NCI-H345 treated with DMSO at 0.1 percent for 48 hours (cell line): ENCODE results near the gene PCDHGA8.
"Not testable (repeated sequence)": the region's sequence is repeated elsewhere in the genome, so short reads cannot be mapped to it uniquely, and the experiment has no call there.

Experiments
- DNase-seq: peaks from one replicate; lab custom pipeline; 2025; ENCODE audit not compliant: unreplicated experiment; lab: John Stamatoyannopoulos, UW

Gene PCDHGA8

DNA sequence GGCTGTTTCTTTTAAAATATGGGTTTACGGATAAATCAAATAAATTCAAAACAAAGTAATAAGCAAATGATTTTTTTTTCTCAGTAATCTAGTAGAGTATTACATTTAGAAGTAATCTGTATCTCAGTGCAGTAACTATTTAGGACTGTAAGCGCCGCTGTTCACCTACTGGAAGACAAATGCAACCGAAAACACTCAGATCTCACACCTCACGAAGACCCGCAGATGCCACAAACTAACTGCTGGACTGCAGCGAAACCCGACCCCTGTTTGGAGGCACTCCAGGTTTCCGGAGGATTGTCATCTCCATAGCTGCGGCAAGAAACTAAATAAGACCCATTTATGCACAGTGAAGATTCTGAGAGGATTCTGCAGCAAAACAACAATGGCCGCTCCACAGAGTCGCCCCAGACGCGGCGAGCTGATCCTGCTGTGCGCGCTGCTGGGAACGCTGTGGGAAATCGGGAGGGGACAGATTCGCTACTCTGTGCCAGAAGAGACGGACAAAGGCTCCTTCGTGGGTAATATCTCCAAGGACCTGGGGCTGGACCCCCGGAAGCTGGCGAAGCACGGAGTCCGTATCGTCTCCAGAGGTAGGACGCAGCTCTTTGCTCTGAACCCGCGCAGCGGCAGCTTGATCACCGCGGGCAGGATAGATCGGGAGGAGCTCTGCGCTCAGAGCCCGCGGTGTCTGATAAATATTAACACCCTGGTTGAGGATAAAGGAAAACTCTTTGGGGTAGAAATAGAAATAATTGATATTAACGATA, at the start of gene PCDHGA8:
Gene PCDHGA8 (plus strand): TSS at position 205 of the 770 bp plus-strand sequence. CDS start 181 bp downstream, at position 386.
- DNase-seq: no peak

DNA sequence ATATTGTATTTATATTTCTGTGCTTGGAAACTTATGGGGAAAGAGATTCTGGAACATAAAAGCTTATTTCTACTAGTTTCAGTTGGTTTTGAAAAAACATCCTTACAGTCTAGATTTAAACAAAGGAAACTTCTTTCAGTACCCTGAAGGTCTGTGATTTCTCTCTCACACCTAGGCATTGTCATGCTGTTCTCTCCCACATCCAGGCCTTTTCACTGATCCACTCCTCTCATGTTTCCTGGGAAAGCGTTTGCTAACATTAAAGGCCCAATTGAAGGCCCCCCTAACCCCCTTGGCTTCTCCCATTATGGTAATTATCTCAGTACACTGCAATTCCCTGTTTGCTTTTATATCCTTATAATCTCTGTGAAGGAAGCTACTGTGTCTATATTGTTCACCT, 49.7 kb upstream of the PCDHGA8 start:
- DNase-seq: no peak

DNA sequence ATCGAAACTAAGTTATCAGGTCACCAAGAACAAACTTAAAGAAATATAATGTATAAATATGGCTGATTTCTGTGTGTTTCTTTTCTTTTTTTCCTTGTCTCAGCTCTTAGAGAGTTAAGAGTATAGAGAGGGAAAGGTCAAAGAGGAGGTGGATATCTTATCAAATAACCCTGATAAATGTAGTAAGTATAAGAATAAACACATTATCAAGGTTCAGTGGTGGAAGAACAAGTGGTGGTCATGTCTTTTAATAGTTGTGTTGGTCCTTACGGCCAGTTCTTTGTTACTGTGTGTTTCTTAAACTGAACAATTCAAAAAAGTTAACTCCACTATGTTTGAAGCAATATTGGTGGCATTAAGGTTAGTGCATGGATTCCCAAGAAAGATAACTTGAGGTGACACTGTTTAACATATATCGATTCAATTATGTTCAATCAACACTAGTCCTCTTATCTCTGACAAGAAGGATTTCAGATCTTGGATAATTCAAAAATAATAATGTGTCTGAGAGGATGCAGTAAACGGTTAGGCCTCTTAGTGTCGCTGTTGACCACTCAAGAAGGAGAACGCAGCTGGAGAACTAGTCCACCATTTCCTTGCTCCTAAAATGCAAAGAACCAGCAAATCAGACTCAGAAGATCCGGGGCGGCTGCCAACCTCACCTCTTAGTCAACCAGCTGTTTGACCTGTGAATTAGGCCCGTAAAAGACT, 49.0 kb upstream of the PCDHGA8 start, which contains the start of gene PCDHGA3:
Gene PCDHGA3 (plus strand): TSS at position 588 of the 711 bp plus-strand sequence. CDS start 205 bp downstream, outside the sequence.
- no peak for DNase-seq

DNA sequence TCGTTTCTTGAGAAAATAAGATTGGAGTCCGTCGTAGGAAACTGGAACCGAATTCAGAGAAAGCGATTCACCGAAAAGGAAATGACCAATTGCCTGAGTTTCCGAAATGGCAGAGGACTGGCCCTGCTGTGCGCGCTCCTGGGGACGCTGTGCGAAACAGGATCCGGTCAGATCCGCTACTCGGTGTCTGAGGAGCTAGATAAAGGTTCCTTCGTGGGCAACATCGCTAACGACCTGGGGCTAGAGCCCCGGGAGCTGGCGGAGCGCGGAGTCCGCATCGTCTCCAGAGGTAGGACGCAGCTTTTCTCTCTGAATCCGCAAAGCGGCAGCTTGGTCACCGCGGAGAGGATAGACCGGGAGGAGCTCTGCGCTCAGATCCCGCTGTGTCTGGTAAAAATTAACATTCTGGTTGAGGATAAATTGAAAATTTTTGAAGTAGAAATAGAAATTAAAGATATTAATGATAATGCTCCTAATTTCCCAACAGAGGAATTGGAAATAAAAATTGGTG, 48.4 kb upstream of the PCDHGA8 start:
- DNase-seq: no peak

DNA sequence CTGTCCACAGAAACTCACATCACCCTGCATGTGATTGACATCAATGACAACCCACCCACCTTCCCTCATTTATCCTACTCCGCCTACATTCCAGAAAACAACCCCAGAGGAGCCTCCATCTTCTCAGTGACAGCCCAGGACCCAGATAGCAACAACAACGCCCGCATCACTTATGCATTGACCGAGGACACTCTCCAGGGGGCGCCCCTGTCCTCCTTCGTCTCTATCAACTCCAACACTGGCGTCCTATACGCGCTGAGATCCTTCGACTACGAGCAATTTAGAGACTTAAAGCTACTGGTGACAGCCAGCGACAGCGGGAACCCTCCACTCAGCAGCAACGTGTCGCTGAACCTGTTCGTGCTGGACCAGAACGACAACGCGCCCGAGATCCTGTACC, 47.1 kb upstream of the PCDHGA8 start:
- DNase-seq: no peak

DNA sequence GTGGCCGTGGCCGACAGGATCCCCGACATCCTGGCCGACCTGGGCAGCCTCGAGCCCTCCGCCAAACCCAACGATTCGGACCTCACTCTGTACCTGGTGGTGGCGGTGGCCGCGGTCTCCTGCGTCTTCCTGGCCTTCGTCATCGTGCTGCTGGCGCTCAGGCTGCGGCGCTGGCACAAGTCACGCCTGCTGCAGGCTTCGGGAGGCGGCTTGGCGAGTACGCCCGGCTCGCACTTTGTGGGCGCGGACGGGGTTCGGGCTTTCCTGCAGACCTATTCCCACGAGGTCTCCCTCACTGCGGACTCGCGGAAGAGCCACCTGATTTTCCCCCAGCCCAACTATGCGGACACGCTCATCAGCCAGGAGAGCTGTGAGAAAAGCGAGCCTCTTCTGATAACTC, 46.4 kb upstream of the PCDHGA8 start:
- DNase-seq: not testable (repeated sequence)

DNA sequence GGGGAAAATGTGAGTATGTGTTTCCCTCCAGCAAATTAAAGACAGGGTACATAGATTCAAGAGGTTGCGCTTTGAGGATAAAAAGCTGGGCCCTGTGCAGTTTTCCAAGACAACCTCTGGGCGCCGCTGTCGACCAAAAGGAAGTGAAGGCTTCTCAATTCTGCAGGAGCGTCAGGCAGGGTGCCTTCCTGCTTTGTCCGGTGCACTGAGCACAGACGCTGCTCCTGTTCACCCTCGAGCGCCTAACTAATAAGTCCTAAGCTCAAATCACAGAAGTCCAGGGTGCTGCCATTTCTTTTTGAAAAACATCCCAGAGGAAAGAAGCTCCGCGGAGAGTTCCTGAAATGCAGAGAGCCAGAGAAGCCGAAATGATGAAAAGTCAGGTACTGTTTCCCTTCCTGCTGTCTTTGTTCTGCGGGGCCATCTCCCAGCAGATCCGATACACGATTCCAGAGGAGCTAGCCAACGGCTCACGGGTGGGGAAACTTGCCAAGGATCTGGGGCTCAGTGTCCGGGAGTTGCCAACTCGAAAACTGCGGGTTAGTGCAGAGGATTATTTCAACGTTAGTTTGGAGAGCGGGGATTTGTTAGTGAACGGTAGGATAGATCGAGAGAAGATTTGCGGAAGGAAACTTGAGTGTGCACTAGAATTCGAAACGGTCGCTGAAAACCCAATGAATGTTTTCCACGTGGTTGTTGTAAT, 42.4 kb upstream of the PCDHGA8 start, which contains the start of gene PCDHGB1:
Gene PCDHGB1 (plus strand): TSS at position 183 of the 703 bp plus-strand sequence. CDS start 162 bp downstream, at position 345.
- DNase-seq: peak; percentile 76

DNA sequence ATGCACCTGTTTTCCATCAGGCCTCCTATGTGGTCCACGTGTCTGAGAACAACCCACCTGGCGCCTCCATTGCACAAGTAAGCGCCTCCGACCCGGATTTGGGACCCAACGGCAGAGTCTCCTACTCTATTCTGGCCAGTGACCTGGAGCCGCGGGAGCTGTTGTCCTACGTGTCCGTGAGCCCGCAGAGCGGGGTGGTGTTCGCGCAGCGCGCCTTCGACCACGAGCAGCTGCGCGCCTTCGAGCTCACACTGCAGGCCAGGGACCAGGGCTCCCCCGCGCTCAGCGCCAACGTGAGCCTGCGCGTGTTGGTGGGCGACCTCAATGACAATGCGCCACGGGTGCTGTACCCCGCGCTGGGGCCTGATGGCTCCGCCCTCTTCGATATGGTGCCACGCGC, 40.8 kb upstream of the PCDHGA8 start:
- no peak for DNase-seq

DNA sequence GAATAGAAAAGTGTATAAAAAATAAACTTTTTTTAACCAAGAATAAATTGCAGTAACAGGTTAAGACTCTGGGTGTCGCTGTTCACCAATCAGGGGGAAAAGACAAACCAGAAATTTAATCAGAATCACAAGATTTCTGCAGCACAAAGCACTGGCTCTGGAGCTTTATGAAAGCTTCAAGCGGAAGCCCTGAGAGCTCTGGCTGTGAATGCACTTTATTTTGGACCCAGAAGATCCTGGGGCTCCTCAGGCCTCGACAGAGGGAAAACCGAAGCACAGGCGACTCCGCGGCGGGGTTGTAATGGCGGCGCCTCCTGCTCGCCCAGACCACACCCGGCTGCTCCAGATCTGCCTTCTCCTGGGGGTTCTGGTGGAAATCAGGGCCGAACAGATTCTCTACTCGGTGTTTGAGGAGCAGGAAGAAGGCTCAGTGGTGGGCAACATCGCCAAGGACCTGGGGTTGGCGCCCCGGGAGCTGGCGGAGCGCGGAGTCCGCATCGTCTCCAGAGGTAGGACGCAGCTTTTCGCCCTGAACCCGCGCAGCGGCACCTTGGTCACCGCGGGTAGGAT, 37.4 kb upstream of the PCDHGA8 start, which contains the start of gene PCDHGA4:
Gene PCDHGA4 (plus strand): TSS at position 122 of the 570 bp plus-strand sequence. CDS start 87 bp downstream, at position 209.
- no peak for DNase-seq

DNA sequence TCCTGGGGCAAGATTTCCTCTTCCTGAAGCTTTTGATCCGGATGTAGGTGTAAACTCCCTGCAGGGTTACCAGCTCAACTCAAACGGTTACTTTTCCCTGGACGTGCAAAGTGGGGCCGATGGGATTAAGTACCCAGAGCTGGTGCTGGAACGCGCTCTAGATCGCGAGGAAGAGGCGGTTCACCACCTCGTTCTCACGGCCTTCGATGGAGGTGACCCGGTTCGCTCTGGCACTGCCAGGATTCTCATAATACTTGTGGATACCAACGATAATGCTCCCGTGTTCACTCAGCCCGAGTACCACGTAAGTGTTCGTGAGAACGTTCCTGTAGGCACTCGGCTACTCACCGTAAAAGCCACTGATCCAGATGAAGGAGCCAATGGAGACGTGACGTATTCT, 36.8 kb upstream of the PCDHGA8 start:
- DNase-seq: no peak

DNA sequence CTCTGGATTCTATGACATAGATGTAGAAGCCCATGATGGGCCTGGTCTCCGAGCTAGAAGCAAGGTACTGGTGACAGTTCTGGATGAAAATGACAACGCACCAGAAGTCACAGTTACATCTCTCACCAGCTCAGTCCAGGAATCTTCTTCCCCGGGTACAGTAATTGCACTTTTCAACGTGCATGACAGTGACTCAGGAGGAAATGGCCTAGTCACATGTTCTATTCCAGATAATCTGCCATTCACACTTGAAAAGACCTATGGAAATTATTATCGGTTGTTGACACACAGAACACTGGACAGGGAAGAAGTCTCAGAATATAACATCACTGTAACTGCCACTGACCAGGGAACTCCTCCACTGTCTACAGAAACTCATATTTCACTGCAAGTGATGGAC, 36.3 kb upstream of the PCDHGA8 start:
- DNase-seq: no peak

DNA sequence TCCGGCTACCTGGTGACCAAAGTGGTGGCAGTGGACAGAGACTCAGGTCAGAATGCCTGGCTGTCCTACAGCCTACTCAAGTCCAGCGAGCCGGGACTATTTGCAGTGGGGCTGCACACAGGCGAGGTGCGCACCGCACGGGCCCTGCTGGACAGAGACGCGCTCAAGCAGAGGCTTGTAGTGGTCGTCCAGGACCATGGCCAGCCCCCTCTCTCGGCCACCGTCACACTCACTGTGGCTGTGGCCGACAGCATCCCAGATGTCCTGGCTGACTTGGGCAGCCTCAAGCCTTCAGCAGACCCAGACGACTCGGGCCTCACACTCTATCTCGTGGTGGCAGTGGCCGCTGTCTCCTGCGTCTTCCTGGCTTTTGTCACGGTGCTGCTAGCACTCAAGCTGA, 35.5 kb upstream of the PCDHGA8 start:
- no peak for DNase-seq

DNA sequence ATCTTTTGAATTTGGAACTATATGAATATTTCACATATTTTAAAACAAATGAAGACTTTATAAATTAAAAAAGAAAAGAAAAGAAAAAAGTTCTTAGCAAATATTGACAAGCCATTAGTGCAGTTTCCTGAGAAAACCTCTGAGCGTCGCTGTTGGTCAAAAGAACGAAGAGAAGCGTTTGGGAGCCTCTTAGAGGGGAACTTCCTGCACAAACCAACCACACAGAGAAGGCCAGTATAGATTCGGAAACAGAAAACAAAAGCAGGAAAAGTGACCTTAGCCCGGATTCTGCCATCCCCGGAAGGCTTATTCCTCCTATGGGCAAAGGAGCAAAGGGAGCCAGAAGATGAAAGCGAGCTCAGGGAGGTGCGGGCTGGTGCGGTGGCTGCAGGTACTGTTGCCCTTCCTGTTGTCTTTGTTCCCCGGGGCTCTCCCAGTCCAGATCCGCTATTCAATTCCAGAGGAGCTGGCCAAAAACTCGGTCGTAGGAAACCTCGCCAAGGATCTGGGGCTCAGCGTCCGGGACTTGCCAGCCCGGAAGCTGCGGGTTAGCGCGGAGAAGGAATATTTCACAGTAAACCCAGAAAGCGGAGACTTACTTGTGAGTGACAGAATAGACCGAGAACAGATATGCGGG, 32.5 kb upstream of the PCDHGA8 start, which contains the start of gene PCDHGB2:
Gene PCDHGB2 (plus strand): TSS at position 205 of the 637 bp plus-strand sequence. CDS start 142 bp downstream, at position 347.
- no peak for DNase-seq

DNA sequence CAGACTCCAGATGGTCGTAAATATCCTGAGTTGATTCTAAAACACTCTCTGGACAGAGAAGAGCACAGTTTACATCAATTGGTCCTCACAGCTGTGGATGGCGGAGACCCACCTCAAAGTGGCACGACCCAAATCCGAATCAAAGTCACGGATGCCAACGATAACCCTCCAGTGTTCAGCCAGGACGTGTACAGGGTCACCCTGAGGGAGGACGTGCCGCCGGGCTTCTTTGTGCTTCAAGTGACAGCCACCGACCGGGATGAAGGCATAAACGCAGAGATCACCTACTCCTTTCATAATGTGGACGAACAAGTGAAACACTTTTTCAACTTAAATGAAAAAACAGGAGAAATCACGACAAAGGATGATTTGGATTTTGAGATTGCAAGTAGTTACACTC, 31.7 kb upstream of the PCDHGA8 start:
- no peak for DNase-seq

DNA sequence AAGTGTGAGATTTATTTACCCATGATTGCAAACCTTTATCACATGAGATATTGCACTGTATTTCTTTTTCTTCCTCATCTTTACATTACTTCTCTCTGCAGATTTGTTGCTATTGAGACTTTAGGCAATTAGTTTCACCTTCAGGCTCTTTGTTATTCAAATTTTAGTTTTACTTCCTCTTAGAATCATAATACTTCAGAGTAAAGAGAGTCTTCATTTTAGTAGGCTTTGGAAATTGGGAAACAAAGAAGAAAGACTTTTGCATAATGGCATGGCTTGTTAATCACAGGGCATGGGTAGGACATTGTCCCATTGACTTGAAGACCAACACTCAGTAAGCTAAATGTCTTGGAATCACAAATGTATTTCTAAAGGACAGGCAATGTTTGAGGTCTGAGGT, 29.7 kb upstream of the PCDHGA8 start:
- no peak for DNase-seq

DNA sequence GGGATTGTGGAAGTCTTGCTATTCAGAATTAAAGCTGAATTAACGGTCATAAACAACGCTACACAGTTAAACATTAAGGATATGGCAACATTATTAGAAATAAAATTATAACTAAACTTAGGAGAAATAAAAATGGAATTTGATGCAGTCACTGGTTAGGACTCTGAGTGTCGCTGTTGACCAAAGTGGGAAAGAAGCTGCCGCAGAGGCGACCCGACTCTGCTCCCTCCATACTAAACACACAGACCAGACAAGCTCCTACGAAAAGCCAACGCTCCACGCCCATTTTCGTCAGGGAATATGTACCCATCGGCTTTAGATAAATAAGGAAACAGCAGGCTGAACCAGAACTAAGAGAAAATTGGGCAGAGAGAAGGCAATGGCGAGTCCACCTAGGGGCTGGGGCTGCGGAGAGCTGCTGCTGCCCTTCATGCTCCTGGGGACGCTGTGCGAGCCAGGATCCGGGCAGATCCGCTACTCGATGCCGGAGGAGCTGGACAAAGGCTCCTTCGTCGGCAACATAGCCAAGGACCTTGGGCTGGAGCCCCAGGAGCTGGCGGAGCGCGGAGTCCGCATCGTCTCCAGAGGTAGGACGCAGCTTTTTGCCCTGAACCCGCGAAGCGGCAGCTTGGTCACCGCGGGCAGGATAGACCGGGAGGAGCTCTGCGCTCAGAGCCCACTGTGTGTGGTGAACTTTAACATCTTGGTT, 28.3 kb upstream of the PCDHGA8 start, which contains the start of gene PCDHGA5:
Gene PCDHGA5 (plus strand): TSS at position 211 of the 709 bp plus-strand sequence. CDS start 169 bp downstream, at position 380.
- no peak for DNase-seq

DNA sequence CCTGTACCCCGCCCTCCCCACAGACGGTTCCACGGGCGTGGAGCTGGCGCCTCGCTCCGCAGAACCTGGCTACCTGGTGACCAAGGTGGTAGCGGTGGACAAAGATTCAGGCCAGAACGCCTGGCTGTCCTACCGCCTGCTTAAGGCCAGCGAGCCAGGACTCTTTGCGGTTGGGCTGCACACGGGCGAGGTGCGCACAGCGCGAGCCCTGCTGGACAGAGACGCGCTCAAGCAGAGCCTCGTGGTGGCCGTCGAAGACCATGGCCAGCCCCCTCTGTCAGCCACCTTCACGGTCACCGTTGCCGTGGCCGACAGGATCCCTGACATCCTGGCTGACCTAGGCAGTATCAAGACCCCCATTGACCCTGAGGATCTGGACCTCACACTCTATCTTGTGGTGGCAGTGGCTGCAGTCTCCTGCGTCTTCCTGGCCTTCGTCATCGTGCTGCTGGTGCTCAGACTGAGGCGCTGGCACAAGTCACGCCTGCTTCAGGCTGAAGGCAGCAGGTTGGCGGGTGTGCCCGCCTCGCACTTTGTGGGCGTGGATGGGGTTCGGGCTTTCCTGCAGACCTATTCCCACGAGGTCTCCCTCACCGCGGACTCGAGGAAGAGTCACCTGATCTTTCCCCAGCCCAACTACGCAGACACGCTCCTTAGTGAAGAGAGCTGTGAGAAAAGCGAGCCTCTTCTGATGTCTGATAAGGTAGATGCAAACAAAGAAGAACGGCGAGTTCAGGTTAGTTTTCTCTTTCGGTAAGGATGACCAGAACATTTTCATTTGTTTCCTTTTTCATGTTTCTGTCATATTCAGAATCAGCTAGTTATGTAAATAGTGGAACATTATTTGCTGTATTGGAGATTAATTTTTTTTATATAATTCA, 26.2 kb upstream of the PCDHGA8 start:
- no peak for DNase-seq
